Muscle layer of duodenum (tissue), 2 donors: ENCODE measurements around the gene CNTNAP3.
"Not testable (repeated sequence)": the region's sequence is repeated elsewhere in the genome, so short reads cannot be mapped to it uniquely, and the experiment has no call there.

Experiments used
- H3K27ac ChIP-seq: one replicate; pipeline ENCODE4 v1.7.0; 2013; ENCODE audit warnings: mild to moderate bottlenecking, low read length
- H3K27me3 ChIP-seq: one replicate; pipeline ENCODE4 v1.7.0; 2013; ENCODE audit warnings: low read depth, mild to moderate bottlenecking, control low read depth, low read length
- H3K36me3 ChIP-seq, 2 donors: one replicate each; pipeline ENCODE4 v1.7.0; 2013; ENCODE audit warnings: low read length in 2 of 2, control low read depth in 1 of 2, mild to moderate bottlenecking in 1 of 2; ENCODE audit not compliant: insufficient read depth in 2 of 2, control insufficient read depth in 1 of 2
- H3K4me1 ChIP-seq, 2 donors: one replicate each; pipeline ENCODE4 v1.7.0; 2013; ENCODE audit warnings: low read length in 2 of 2, mild to moderate bottlenecking in 2 of 2, control low read depth in 1 of 2, moderate library complexity in 1 of 2; ENCODE audit not compliant: insufficient read depth in 2 of 2, control insufficient read depth in 1 of 2
- H3K4me3 ChIP-seq, 2 donors: one replicate each; pipeline ENCODE4 v1.7.0; 2013; ENCODE audit warnings: low read length in 2 of 2, low read depth in 1 of 2, mild to moderate bottlenecking in 1 of 2
- H3K9me3 ChIP-seq, 2 donors: one replicate each; pipeline ENCODE4 v1.7.0; 2013; ENCODE audit warnings: low read length in 2 of 2, control low read depth in 1 of 2, mild to moderate bottlenecking in 1 of 2; ENCODE audit not compliant: control insufficient read depth in 1 of 2
- donor health status: healthy.

CNTNAP3 gene

DNA sequence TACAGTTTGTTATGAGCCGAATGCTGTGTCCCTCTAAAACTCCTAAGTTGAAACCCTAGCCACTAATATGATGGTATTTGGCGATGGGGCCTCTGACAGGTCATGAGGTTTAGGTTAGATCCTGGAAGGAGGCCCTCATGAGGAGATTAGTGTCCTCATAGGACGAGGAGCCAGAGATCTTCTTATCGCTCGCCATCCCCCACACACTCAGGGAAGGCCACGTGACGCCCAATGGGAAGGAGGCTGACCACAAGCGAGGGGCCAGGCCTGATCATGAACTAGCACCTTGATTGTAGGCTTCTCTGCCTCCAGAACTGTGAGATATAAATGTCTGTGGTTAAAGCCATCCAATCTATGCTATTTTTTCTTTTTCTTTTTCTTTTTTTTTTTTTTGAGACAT is 233.5 kb downstream of the CNTNAP3 start:
- not testable (repeated sequence) for H3K27ac ChIP-seq, H3K27me3 ChIP-seq, H3K9me3 ChIP-seq, H3K4me3 ChIP-seq, H3K4me1 ChIP-seq, H3K36me3 ChIP-seq

GRCh38 chr9:39046833-39047232 is 241.1 kb downstream of the CNTNAP3 start:
- H3K36me3 ChIP-seq, H3K4me1 ChIP-seq, H3K27ac ChIP-seq, H3K27me3 ChIP-seq, H3K9me3 ChIP-seq, H3K4me3 ChIP-seq: not testable (repeated sequence)

DNA sequence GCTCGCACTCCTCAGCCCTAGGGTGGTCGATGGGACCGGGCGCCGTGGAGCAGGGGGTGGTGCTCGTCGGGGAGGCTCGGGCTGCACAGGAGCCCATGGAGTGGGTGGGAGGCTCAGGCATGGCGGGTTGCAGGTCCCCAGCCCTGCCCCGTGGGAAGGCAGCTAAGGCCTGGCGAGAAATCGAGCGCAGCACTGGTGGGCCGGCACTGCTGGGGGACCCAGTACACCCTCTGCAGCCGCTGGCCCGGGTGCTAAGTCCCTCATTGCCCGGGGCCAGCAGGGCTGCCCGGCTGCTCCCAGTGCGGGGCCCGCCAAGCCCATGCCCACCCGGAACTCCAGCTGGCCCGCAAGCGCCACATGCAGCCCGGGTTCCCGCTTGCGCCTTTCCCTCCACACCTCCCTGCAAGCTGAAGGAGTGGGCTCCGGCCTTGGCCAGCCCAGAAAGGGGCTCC is 245.6 kb downstream of the CNTNAP3 start:
- not testable (repeated sequence) for H3K27me3 ChIP-seq, H3K4me3 ChIP-seq, H3K27ac ChIP-seq, H3K9me3 ChIP-seq, H3K4me1 ChIP-seq, H3K36me3 ChIP-seq

DNA sequence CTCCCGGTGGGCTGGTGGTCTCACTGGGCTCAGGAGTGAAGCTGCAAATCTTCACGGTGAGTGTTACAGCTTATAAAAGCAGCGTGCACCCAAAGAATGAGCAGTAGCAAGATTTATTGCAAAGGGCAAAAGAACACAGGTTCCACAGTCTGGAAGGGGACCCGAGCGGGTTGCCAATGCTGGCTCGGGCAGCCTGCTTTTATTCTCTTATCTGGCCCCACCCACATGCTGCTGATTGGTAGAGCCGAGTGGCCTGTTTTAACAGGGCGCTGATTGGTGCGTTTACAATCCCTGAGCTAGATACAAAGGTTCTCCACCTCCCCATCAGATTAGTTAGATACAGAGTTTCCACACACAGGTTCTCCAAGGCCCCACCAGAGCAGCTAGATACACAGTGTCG is 246.2 kb downstream of the CNTNAP3 start:
- H3K27me3 ChIP-seq, H3K4me3 ChIP-seq, H3K36me3 ChIP-seq: not testable (repeated sequence)

DNA sequence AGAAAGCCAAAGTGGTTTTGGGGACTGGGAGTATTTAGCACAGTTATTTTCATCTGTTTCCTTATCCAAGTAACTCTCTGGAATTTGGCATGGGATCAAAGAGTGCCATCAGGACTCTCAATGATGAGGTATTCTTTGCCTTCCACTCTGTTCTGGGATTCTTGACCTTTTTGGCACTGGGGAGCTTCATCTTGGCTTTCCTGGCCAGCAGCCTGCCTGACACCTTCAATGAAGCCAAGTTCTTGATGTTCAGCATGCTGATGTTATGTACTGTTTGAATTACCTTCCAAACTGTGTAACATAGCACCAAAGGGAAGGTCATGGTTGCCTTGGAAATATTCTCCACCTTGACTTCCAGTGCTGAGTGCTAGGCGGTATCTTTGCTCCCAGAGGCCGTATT is 248.8 kb downstream of the CNTNAP3 start:
- not testable (repeated sequence) for H3K36me3 ChIP-seq, H3K4me1 ChIP-seq, H3K27ac ChIP-seq, H3K27me3 ChIP-seq, H3K4me3 ChIP-seq, H3K9me3 ChIP-seq

More for the DNA sequence above, 246.2 kb downstream of the CNTNAP3 start:
- not testable (repeated sequence) for H3K9me3 ChIP-seq, H3K27ac ChIP-seq, H3K4me1 ChIP-seq

GRCh38 chr9:39038221-39038620 is 249.7 kb downstream of the CNTNAP3 start:
- not testable (repeated sequence) for H3K27me3 ChIP-seq, H3K27ac ChIP-seq, H3K4me1 ChIP-seq, H3K36me3 ChIP-seq, H3K4me3 ChIP-seq, H3K9me3 ChIP-seq

DNA sequence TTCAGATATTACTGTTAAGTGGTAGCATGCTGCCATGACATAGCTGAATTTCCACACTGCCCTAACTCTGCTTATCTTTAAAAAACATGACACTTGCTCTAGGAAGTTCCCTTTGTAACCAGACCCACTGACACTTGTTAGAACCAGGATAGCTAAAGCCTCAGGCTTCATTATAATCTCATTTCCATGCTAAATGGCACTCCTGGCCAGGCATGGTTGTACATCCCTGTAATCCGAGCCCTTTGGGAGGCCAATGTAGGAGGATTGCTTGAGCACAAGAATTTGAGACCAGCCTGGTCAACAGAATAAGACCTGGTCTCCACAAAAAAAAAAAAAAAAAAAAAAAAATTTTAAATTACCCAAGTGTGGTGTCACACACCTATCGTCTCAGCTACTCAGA is 254.1 kb downstream of the CNTNAP3 start:
- H3K27me3 ChIP-seq, H3K36me3 ChIP-seq, H3K4me3 ChIP-seq, H3K4me1 ChIP-seq, H3K27ac ChIP-seq, H3K9me3 ChIP-seq: not testable (repeated sequence)

GRCh38 chr9:39030204-39031019 is 257.6 kb downstream of the CNTNAP3 start:
- H3K27ac ChIP-seq, H3K27me3 ChIP-seq, H3K4me1 ChIP-seq, H3K36me3 ChIP-seq, H3K4me3 ChIP-seq, H3K9me3 ChIP-seq: not testable (repeated sequence)

DNA sequence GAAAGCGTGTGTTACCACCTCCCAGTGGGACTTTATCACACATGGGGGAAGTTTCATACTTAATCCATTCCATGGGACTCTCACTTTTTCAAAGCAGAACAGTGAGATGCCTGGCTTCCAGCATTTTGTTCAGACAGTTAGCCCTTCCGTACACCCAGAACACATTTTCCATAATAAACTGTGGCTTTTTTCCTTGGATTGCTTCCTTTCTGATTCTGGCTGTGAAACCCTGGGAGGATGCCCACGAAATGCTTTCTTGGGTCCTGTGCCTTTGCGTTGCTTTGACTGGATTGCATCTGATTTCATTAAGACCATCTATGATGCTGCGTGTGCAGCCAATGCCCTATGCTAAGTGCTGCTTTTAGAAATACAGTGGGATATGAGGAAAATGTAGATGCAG is 259.1 kb downstream of the CNTNAP3 start:
- not testable (repeated sequence) for H3K27me3 ChIP-seq, H3K4me1 ChIP-seq, H3K9me3 ChIP-seq

GRCh38 chr9:39028168-39028567 is 259.8 kb downstream of the CNTNAP3 start:
- not testable (repeated sequence) for H3K4me3 ChIP-seq, H3K27ac ChIP-seq, H3K9me3 ChIP-seq, H3K4me1 ChIP-seq, H3K27me3 ChIP-seq, H3K36me3 ChIP-seq

More for the DNA sequence above, 259.1 kb downstream of the CNTNAP3 start:
- H3K27ac ChIP-seq, H3K36me3 ChIP-seq, H3K4me3 ChIP-seq: not testable (repeated sequence)

DNA sequence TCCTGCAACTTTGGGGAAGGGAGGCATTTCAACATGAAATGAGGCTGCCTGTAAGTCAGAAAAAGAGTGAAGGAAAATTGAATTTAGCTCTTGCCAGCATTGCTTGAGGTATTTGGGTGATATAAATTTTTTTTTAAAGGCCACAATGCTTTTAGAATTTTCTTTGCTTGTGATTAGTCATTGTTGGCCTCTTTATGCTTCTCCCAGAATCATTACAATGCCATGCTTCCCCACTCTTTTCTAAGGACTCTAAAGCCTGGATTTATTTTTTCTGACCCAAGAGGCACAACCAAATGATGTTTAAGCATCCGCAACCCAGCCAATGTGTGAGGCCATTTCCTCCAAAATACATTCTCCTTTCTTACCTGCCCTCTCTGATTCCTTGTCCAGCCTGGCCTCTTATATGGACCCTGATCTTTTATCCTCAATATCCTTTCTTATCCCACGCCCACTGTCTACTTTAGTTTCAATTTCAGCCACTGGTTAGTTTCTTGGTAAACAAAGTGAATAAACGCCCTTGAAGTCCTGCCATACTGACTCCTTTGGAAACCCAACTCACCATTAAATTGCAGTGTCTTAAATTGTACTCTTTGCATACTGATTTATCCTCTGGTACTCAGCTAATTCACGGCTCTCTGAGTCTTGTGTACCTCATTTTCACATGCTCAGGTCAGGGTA is 261.9 kb downstream of the CNTNAP3 start:
- H3K27ac ChIP-seq, H3K4me1 ChIP-seq, H3K4me3 ChIP-seq, H3K27me3 ChIP-seq, H3K9me3 ChIP-seq, H3K36me3 ChIP-seq: not testable (repeated sequence)
